Lung (tissue), 12 donors: Measurements from ENCODE around the gene PLCB4. TPM values are rescaled to one million over a fixed set of nuclear protein-coding genes. Genes with fewer than 3 reads are reported as not detected.
A peak's percentile ranks its signal among the peaks of the same experiment; 100 is the strongest.

ENCODE experiments used
- ATAC-seq: fragments of 200-7000 bp; cut with Tn5 transposase; one replicate; pipeline ENCODE4 v1.9.1; 2020; ENCODE audit warnings: moderate number of reproducible peaks; ENCODE audit not compliant: insufficient read depth, low FRiP score
- DNase-seq, 3 donors: peaks; one replicate each; pipeline ENCODE4 v3.0.0-alpha.2; 2013 to 2017
- H3K27ac ChIP-seq, 2 donors: one replicate each; pipeline ENCODE4 v1.5.1; 2013; ENCODE audit warnings: mild to moderate bottlenecking in 2 of 2, moderate library complexity in 2 of 2, control low read depth in 1 of 2, inconsistent platforms in 1 of 2, low read depth in 1 of 2, low read length in 1 of 2
- H3K27me3 ChIP-seq, 3 donors: one replicate each; pipeline ENCODE4 v1.5.1; 2013; ENCODE audit warnings: low read length in 2 of 3; ENCODE audit not compliant: control insufficient read depth in 3 of 3, insufficient read depth in 3 of 3
- H3K36me3 ChIP-seq, 4 donors: one replicate each; pipeline ENCODE4 v1.5.1; 2013; ENCODE audit warnings: low read length in 4 of 4, mild to moderate bottlenecking in 1 of 4, moderate library complexity in 1 of 4; ENCODE audit not compliant: control insufficient read depth in 4 of 4, insufficient read depth in 4 of 4
- H3K4me1 ChIP-seq, 5 donors: one replicate each; pipeline ENCODE4 v1.5.1; 2013; ENCODE audit warnings: low read length in 5 of 5, mild to moderate bottlenecking in 2 of 5, moderate library complexity in 1 of 5; ENCODE audit not compliant: control insufficient read depth in 5 of 5, insufficient read depth in 5 of 5
- H3K4me3 ChIP-seq: one replicate; pipeline ENCODE4 v1.5.1; 2013; ENCODE audit warnings: mild to moderate bottlenecking, control low read depth, moderate library complexity
- H3K9ac ChIP-seq, 2 donors: one replicate each; pipeline ENCODE4 v1.5.1; 2013; ENCODE audit warnings: low read length in 2 of 2, control low read depth in 1 of 2; ENCODE audit not compliant: insufficient read depth in 1 of 2
- H3K9me3 ChIP-seq, 4 donors: one replicate each; pipeline ENCODE4 v1.5.1; 2013; ENCODE audit warnings: low read length in 3 of 4, mild to moderate bottlenecking in 1 of 4, moderate library complexity in 1 of 4; ENCODE audit not compliant: control insufficient read depth in 4 of 4, insufficient read depth in 3 of 4
- WGBS, 2 donors: extraction: QIAGEN DNeasy Blood & Tissue Kit; methylation state at CpG; one replicate each; pipeline ENCODE4 v1.1.7; 2013; 5-methylcytosine and 5-hydroxymethylcytosine counted together
- polyA plus RNA-seq, 2 donors: library from polyadenylated mRNA; stranded (reverse); fragments of 200-250 nt; gene quantifications; one replicate each; pipeline ENCODE4 v1.2.1, GENCODE V29; 2013
- total RNA-seq, 2 donors: library from RNA; depleted of rRNA in 1 of 2; stranded (reverse); fragments of >200 nt in 1 of 2; gene quantifications; one replicate each; pipeline ENCODE4 v1.2.1, GENCODE V29; 2014 to 2021
- TF ChIP-seq, protein P1 (sequence below): IDR thresholded peaks from 2 replicates; pipeline ENCODE4 v1.5.1; 2012; ENCODE audit warnings: mild to moderate bottlenecking; ENCODE audit errors: control extremely low read depth, extremely low read depth
- donor health status: control.
- donor health status: control.
- donor health status: Bipolar disorder and iron deficiency.
- donor health status: healthy.
- donor health status: DM: yes; HTN: yes; CAD: no.

Gene PLCB4
- total and polyA plus RNA-seq, 4 donors, result 2.1 to 18.6 (median 5.6) TPM

DNA sequence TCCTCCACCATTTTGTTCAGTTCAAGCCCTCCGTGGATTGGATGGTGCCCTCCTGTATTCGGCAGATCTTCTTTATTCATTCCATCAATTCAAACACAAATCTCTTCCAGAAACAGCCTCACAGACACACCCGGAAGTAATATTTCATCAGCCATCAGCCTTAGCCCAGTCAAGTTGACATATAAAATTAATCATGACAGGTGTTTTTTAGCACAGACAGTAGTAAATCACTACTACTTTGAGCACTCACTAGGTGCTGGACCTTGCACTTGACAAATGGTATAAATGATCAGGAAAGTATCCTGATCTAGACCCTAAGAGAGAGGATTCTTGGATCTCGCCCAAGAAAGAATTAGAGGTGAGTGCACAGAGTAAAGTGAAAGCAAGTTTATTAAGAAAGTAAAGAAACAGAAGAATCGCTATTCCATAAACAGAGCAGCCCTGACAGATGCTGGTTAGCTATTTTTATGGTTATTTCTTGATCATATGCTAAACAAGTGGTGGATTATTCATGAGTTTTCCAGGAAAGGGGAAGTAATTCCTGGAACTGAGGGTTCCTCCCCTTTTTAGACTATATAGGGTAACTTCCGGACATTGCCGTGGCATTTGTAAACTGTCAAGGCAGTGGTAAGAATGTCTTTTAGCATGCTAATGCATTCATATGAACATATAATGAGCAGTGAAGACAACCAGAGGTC is 250.9 kb downstream of the PLCB4 start:
- H3K27ac ChIP-seq, result no peak overlapping the region
- TF ChIP-seq, protein P1, sequence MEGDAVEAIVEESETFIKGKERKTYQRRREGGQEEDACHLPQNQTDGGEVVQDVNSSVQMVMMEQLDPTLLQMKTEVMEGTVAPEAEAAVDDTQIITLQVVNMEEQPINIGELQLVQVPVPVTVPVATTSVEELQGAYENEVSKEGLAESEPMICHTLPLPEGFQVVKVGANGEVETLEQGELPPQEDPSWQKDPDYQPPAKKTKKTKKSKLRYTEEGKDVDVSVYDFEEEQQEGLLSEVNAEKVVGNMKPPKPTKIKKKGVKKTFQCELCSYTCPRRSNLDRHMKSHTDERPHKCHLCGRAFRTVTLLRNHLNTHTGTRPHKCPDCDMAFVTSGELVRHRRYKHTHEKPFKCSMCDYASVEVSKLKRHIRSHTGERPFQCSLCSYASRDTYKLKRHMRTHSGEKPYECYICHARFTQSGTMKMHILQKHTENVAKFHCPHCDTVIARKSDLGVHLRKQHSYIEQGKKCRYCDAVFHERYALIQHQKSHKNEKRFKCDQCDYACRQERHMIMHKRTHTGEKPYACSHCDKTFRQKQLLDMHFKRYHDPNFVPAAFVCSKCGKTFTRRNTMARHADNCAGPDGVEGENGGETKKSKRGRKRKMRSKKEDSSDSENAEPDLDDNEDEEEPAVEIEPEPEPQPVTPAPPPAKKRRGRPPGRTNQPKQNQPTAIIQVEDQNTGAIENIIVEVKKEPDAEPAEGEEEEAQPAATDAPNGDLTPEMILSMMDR, result no peak
- no peaks in the 10 kb centered on the region for H3K9me3 ChIP-seq
- H3K4me1 ChIP-seq, result peaks cover 0 to 16% (median 3%) of the 10 kb centered on the region in 5 donors
- 50 to 60% methylated on average over 7 of the region's 7 CpGs for WGBS, 2 donors
- no peak overlapping the region for H3K4me3 ChIP-seq
- H3K27me3 ChIP-seq, result no peaks in the 10 kb centered on the region
- no peaks in the 10 kb centered on the region for H3K36me3 ChIP-seq
- DNase-seq, result peak in 2 of 3 donors; percentile 43 to 57
- no peak for ATAC-seq
- no peak overlapping the region for H3K9ac ChIP-seq

GRCh38 chr20:9321007-9321406 is 252.1 kb downstream of the PLCB4 start:
- TF ChIP-seq, protein P1, result no peak
- Histone ChIP-seq H3K4me3 (no peak overlapping the region), H3K27ac (no peak overlapping the region), H3K9me3 (no peaks in the 10 kb centered on the region), H3K27me3 (no peaks in the 10 kb centered on the region), H3K36me3 (no peaks in the 10 kb centered on the region), H3K9ac (no peak overlapping the region), H3K4me1 (peaks cover 3 to 16% (median 5%) of the 10 kb centered on the region in 5 donors)
- 87 to 91% methylated on average over 2 of the region's 2 CpGs for WGBS, 2 donors
- DNase-seq, result no peak
- no peak for ATAC-seq

GRCh38 chr20:9322661-9323060 is 253.8 kb downstream of the PLCB4 start:
- no peaks in the 10 kb centered on the region for H3K27me3 ChIP-seq
- no peaks in the 10 kb centered on the region for H3K9me3 ChIP-seq
- H3K36me3 ChIP-seq, result no peaks in the 10 kb centered on the region
- TF ChIP-seq, protein P1, result no peak
- peaks cover 3 to 16% (median 5%) of the 10 kb centered on the region in 5 donors for H3K4me1 ChIP-seq
- no peak overlapping the region for H3K9ac ChIP-seq
- H3K4me3 ChIP-seq, result no peak overlapping the region
- WGBS, 2 donors, result 96 to 100% methylated on average over 1 of the region's 1 CpG
- no peak overlapping the region for H3K27ac ChIP-seq
- ATAC-seq (no peak), DNase-seq (no peak)
